SK-N-SH (cell line): Measurements from ENCODE around the gene CXorf65. TPM values are rescaled to one million over a fixed set of nuclear protein-coding genes. Genes with fewer than 3 reads are reported as not detected.

Source experiments
- CTCF ChIA-PET: fragments of 300-600, 350-600 bp; formaldehyde crosslinking; extraction: SDS; loops from one replicate; lab custom pipeline; 2021; lab: Yijun Ruan, JAX
- POLR2A ChIA-PET: fragments of 350-600 bp; sonication (Branson Sonifier 250); formaldehyde crosslinking; extraction: SDS; loops from one replicate; lab custom pipeline; 2020; ENCODE audit warnings: antibody characterized with exemption, inconsistent platforms; lab: Yijun Ruan, JAX
- DNase-seq: peaks from one replicate; pipeline ENCODE4 v3.0.0; 2012
- H2AFZ ChIP-seq: fragments of 200-600 bp; sonication (generic); 2 replicates; pipeline ENCODE4 v1.8.1; 2016; ENCODE audit warnings: antibody characterized with exemption, mild to moderate bottlenecking, low read depth
- H3F3A ChIP-seq: fragments of 200-600 bp; sonication (generic); replicated peaks from 2 replicates; pipeline ENCODE3; 2016; ENCODE audit warnings: antibody characterized with exemption, mild to moderate bottlenecking; ENCODE audit not compliant: insufficient read depth
- H3K27ac ChIP-seq, 2 experiments: fragments of 200-500 bp in 1 of 2; fragments of 200-600 bp in 1 of 2; sonication (Bioruptor generic) in 1 of 2; sonication (generic), shearing (Covaris generic) in 1 of 2; 2 replicates each; pipeline versions ENCODE4 v1.5.1 to v1.6.1; 2014 to 2016; ENCODE audit warnings: low read depth in 2 of 2, inconsistent platforms in 1 of 2, low read length in 1 of 2, mild to moderate bottlenecking in 1 of 2, mixed read lengths in 1 of 2
- H3K27me3 ChIP-seq: fragments of 200-600 bp; sonication (generic), shearing (Covaris generic); 2 replicates; pipeline ENCODE4 v1.6.1; 2016; ENCODE audit warnings: mixed run types; ENCODE audit not compliant: insufficient read depth
- H3K36me3 ChIP-seq, 2 experiments: fragments of 200-500 bp in 1 of 2; fragments of 200-600 bp in 1 of 2; sonication (Bioruptor generic) in 1 of 2; sonication (generic) in 1 of 2; replicated peaks in 1 of 2; 2 replicates each; pipeline versions ENCODE3 to v1.5.1; 2014 to 2016; ENCODE audit warnings: low read length in 1 of 2, mild to moderate bottlenecking in 1 of 2; ENCODE audit not compliant: insufficient read depth in 2 of 2, control insufficient read depth in 1 of 2
- H3K4me1 ChIP-seq, 2 experiments: fragments of 200-500 bp in 1 of 2; fragments of 200-600 bp in 1 of 2; sonication (Bioruptor generic) in 1 of 2; sonication (generic), shearing (Covaris generic) in 1 of 2; 2 replicates each; pipeline versions ENCODE4 v1.5.1 to v1.6.1; 2014 to 2016; ENCODE audit warnings: low read depth in 1 of 2, low read length in 1 of 2, mixed run types in 1 of 2; ENCODE audit not compliant: insufficient read depth in 2 of 2, control insufficient read depth in 1 of 2
- H3K4me2 ChIP-seq: fragments of 200-600 bp; sonication (generic), shearing (Covaris generic); 2 replicates; pipeline ENCODE4 v1.6.1; 2017; ENCODE audit warnings: mixed run types
- H3K4me3 ChIP-seq, 2 experiments: fragments of 200-500 bp in 1 of 2; fragments of 200-600 bp in 1 of 2; sonication (Bioruptor generic) in 1 of 2; sonication (generic), shearing (Covaris generic) in 1 of 2; 2 replicates each; pipeline versions ENCODE4 v1.5.1 to v1.8.1; 2014 to 2016; ENCODE audit warnings: low read depth in 2 of 2, inconsistent platforms in 1 of 2, low read length in 1 of 2, mild to moderate bottlenecking in 1 of 2, mixed read lengths in 1 of 2, moderate library complexity in 1 of 2
- H3K79me2 ChIP-seq: fragments of 200-600 bp; sonication (generic); 2 replicates; pipeline ENCODE4 v1.8.1; 2017; ENCODE audit warnings: mild to moderate bottlenecking; ENCODE audit not compliant: insufficient read depth
- H3K9ac ChIP-seq: fragments of 200-600 bp; sonication (generic); 2 replicates; pipeline ENCODE4 v1.6.1; 2017; ENCODE audit warnings: mixed run types
- H3K9me2 ChIP-seq: fragments of 200-600 bp; sonication (generic); 2 replicates; pipeline ENCODE4 v1.6.1; 2017; ENCODE audit warnings: mixed run types
- H3K9me3 ChIP-seq: fragments of 200-600 bp; sonication (generic); 2 replicates; pipeline ENCODE4 v1.6.1; 2017; ENCODE audit warnings: mixed run types, mild to moderate bottlenecking, moderate library complexity
- H4K20me1 ChIP-seq: fragments of 200-600 bp; sonication (generic); 2 replicates; pipeline ENCODE4 v1.6.1; 2017; ENCODE audit warnings: mild to moderate bottlenecking, mixed run types; ENCODE audit not compliant: insufficient read depth
- EP300 ChIP-seq, 2 experiments: IDR thresholded peaks; 2 replicates each; pipeline versions ENCODE4 v1.4.0 to v1.6.1; 2012; ENCODE audit warnings: borderline replicate concordance in 1 of 2, low read depth in 1 of 2, low read length in 1 of 2
- GABPA ChIP-seq: IDR thresholded peaks from 2 replicates; pipeline ENCODE4 v1.4.0; 2012; ENCODE audit warnings: low read depth, mild to moderate bottlenecking
- NFIC ChIP-seq: IDR thresholded peaks from 2 replicates; pipeline ENCODE4 v1.4.0; 2012; ENCODE audit warnings: borderline replicate concordance
- NRF1 ChIP-seq: IDR thresholded peaks from 2 replicates; pipeline ENCODE4 v1.6.1; 2012; ENCODE audit warnings: low read depth, mild to moderate bottlenecking, low read length
- RFX5 ChIP-seq: IDR thresholded peaks from 2 replicates; pipeline ENCODE4 v1.6.1; 2012; ENCODE audit warnings: mild to moderate bottlenecking, improper control_type of control experiment, low read length
- RXRA ChIP-seq: IDR thresholded peaks from 2 replicates; pipeline ENCODE4 v1.4.0; 2012; ENCODE audit warnings: low read depth, mild to moderate bottlenecking, borderline replicate concordance
- TAF1 ChIP-seq: IDR thresholded peaks from 2 replicates; pipeline ENCODE4 v1.6.1; 2012; ENCODE audit warnings: low read depth, mild to moderate bottlenecking, low read length, moderate library complexity, borderline replicate concordance
- TCF12 ChIP-seq: IDR thresholded peaks from 2 replicates; pipeline ENCODE4 v1.4.0; 2012
- WGBS: methylation state at CpG from one replicate; pipeline ENCODE4 v1.1.6; 2017; ENCODE audit warnings: low lambda C conversion rate; 5-methylcytosine and 5-hydroxymethylcytosine counted together
- polyA plus RNA-seq, 3 experiments: library from polyadenylated mRNA; depleted of rRNA; stranded (reverse); fragments of >200 nt; gene quantifications; 2 replicates each; pipeline ENCODE4 v1.2.3, GENCODE V29; 2012
- TF ChIP-seq, protein P1 (sequence below): IDR thresholded peaks from 2 replicates; pipeline ENCODE4 v1.6.1; 2012; ENCODE audit warnings: mild to moderate bottlenecking, low read depth, low read length, moderate library complexity
- TF ChIP-seq, protein P2 (sequence below): fragments of 150-350 bp; IDR thresholded peaks from 2 replicates; pipeline ENCODE4 v1.6.1; 2016; ENCODE audit warnings: mild to moderate bottlenecking, low read depth, low read length
- TF ChIP-seq, protein P3 (sequence below): IDR thresholded peaks from 2 replicates; pipeline ENCODE4 v1.4.0; 2012; ENCODE audit warnings: low read depth
- TF ChIP-seq, protein P4 (sequence below): fragments of 150-350 bp; IDR thresholded peaks from 2 replicates; pipeline ENCODE4 v1.6.1; 2017; ENCODE audit warnings: antibody characterized with exemption, low read length, low read depth, borderline replicate concordance
- TF ChIP-seq, protein P5 (sequence below): fragments of 200-600 bp; sonication (generic); IDR thresholded peaks from 2 replicates; pipeline ENCODE4 v1.6.1; 2017; ENCODE audit warnings: antibody characterized with exemption, mild to moderate bottlenecking, moderate library complexity

CXorf65 gene
- polyA plus RNA-seq, 1 of the 3 experiments (the other 2 are of a cell fraction): not detected

DNA sequence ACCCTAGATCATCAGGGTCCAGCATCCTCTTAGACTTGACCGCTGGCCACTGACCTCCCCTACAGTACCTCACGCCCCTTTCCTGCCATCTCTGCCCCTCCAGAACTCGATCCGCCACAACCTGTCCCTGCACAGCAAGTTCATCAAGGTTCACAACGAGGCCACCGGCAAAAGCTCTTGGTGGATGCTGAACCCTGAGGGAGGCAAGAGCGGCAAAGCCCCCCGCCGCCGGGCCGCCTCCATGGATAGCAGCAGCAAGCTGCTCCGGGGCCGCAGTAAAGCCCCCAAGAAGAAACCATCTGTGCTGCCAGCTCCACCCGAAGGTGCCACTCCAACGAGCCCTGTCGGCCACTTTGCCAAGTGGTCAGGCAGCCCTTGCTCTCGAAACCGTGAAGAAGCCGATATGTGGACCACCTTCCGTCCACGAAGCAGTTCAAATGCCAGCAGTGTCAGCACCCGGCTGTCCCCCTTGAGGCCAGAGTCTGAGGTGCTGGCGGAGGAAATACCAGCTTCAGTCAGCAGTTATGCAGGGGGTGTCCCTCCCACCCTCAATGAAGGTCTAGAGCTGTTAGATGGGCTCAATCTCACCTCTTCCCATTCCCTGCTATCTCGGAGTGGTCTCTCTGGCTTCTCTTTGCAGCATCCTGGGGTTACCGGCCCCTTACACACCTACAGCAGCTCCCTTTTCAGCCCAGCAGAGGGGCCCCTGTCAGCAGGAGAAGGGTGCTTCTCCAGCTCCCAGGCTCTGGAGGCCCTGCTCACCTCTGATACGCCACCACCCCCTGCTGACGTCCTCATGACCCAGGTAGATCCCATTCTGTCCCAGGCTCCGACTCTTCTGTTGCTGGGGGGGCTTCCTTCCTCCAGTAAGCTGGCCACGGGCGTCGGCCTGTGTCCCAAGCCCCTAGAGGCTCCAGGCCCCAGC lies 5.7 kb downstream of the CXorf65 start:
- CTCF ChIA-PET: interaction anchor here (1.2 to 3.7 kb wide), 6 partner anchors 9 to 79 kb away, joined by 3 to 30 read pairs (median 4); partner anchors contain the start of gene IL2RG

DNA sequence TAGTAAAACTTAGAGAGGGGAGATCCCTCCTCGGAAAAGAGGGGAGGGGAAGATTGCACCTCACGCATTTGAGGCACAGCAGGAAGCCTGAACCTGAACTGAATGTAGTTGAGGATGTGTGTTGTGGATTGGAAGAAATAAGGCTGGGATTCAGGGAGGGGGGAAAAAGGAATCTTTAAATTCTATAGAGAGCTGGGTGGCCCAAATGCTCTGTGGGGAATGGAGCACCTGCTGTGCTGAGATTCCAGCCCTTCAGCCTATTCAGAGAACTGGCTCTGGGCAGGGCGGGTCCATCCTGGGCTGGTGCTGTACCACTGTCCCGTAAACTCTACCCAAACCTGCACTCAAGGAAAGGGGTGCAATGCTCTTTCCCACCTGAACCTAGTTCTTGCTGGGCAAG lies 6.8 kb downstream of the CXorf65 start:
- peaks cover 0 to 45% of the 10 kb centered on the region in 2 experiments; a peak in 1 of 4 replicates for H3K4me1 ChIP-seq
- H3K4me3 ChIP-seq: no peak overlapping the region
- ChIA-PET CTCF (interaction anchor here (1.2 to 3.7 kb wide), 3 partner anchors 28 to 79 kb away, joined by 3 to 30 read pairs (median 5); no protein-coding TSS in a partner anchor), POLR2A (no interaction called here)
- no peaks in the 10 kb centered on the region for H4K20me1 ChIP-seq
- DNase-seq: no peak
- H3K9me2 ChIP-seq: no peaks in the 10 kb centered on the region
- H3K9me3 ChIP-seq: no peaks in the 10 kb centered on the region
- no peak overlapping the region for H3K27ac ChIP-seq
- no peak overlapping the region for H3K9ac ChIP-seq
- H3F3A ChIP-seq: no peaks in the 10 kb centered on the region
- H3K4me2 ChIP-seq: no peak overlapping the region
- TF ChIP-seq TAF1 (no peak), GABPA (no peak), RXRA (no peak), NFIC (no peak), TCF12 (no peak)
- TF ChIP-seq, protein P1, sequence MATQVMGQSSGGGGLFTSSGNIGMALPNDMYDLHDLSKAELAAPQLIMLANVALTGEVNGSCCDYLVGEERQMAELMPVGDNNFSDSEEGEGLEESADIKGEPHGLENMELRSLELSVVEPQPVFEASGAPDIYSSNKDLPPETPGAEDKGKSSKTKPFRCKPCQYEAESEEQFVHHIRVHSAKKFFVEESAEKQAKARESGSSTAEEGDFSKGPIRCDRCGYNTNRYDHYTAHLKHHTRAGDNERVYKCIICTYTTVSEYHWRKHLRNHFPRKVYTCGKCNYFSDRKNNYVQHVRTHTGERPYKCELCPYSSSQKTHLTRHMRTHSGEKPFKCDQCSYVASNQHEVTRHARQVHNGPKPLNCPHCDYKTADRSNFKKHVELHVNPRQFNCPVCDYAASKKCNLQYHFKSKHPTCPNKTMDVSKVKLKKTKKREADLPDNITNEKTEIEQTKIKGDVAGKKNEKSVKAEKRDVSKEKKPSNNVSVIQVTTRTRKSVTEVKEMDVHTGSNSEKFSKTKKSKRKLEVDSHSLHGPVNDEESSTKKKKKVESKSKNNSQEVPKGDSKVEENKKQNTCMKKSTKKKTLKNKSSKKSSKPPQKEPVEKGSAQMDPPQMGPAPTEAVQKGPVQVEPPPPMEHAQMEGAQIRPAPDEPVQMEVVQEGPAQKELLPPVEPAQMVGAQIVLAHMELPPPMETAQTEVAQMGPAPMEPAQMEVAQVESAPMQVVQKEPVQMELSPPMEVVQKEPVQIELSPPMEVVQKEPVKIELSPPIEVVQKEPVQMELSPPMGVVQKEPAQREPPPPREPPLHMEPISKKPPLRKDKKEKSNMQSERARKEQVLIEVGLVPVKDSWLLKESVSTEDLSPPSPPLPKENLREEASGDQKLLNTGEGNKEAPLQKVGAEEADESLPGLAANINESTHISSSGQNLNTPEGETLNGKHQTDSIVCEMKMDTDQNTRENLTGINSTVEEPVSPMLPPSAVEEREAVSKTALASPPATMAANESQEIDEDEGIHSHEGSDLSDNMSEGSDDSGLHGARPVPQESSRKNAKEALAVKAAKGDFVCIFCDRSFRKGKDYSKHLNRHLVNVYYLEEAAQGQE: no peak
- TF ChIP-seq, protein P2, sequence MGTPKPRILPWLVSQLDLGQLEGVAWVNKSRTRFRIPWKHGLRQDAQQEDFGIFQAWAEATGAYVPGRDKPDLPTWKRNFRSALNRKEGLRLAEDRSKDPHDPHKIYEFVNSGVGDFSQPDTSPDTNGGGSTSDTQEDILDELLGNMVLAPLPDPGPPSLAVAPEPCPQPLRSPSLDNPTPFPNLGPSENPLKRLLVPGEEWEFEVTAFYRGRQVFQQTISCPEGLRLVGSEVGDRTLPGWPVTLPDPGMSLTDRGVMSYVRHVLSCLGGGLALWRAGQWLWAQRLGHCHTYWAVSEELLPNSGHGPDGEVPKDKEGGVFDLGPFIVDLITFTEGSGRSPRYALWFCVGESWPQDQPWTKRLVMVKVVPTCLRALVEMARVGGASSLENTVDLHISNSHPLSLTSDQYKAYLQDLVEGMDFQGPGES: no peak
- TF ChIP-seq, protein P3, sequence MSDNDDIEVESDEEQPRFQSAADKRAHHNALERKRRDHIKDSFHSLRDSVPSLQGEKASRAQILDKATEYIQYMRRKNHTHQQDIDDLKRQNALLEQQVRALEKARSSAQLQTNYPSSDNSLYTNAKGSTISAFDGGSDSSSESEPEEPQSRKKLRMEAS: no peak
- TF ChIP-seq, protein P4, sequence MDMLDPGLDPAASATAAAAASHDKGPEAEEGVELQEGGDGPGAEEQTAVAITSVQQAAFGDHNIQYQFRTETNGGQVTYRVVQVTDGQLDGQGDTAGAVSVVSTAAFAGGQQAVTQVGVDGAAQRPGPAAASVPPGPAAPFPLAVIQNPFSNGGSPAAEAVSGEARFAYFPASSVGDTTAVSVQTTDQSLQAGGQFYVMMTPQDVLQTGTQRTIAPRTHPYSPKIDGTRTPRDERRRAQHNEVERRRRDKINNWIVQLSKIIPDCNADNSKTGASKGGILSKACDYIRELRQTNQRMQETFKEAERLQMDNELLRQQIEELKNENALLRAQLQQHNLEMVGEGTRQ: no peak
- peaks cover 5% of the 10 kb centered on the region; the same call in 1 of the 2 replicates for H3K27me3 ChIP-seq
- WGBS: 35% methylated on average over 2 of the region's 4 CpGs
- H3K79me2 ChIP-seq: no peaks in the 10 kb centered on the region
- no peak overlapping the region for H2AFZ ChIP-seq
- H3K36me3 ChIP-seq: no peaks in the 10 kb centered on the region

More for the DNA sequence above, 5.7 kb downstream of the CXorf65 start:
- H3K27me3 ChIP-seq: peaks cover 5% of the 10 kb centered on the region; the same call in 1 of the 2 replicates
- H3K9ac ChIP-seq: no peak overlapping the region
- H3K9me3 ChIP-seq: no peaks in the 10 kb centered on the region
- no peak overlapping the region for H3K27ac ChIP-seq
- H3K9me2 ChIP-seq: no peaks in the 10 kb centered on the region
- POLR2A ChIA-PET: interaction anchor here (2.7 kb wide), 1 partner anchor 17 kb away, joined by 8 read pairs; the partner anchor contains the start of gene MED12
- no peaks in the 10 kb centered on the region for H4K20me1 ChIP-seq
- WGBS: 33% methylated on average over 15 of the region's 31 CpGs
- DNase-seq: no peak
- no peak overlapping the region for H2AFZ ChIP-seq
- H3K4me1 ChIP-seq: peaks cover 0 to 40% of the 10 kb centered on the region in 2 experiments; a peak in 1 of 4 replicates
- no peaks in the 10 kb centered on the region for H3K79me2 ChIP-seq
- H3K4me2 ChIP-seq: no peak overlapping the region
- no peaks in the 10 kb centered on the region for H3K36me3 ChIP-seq
- no peak for TF ChIP-seq RFX5
- no peak for TF ChIP-seq EP300 (IDR thresholded peaks at IDR 0.05; ENCODE audit: borderline replicate concordance in 1 of 2, low read depth in 1 of 2, low read length in 1 of 2)
- TF ChIP-seq, protein P5, sequence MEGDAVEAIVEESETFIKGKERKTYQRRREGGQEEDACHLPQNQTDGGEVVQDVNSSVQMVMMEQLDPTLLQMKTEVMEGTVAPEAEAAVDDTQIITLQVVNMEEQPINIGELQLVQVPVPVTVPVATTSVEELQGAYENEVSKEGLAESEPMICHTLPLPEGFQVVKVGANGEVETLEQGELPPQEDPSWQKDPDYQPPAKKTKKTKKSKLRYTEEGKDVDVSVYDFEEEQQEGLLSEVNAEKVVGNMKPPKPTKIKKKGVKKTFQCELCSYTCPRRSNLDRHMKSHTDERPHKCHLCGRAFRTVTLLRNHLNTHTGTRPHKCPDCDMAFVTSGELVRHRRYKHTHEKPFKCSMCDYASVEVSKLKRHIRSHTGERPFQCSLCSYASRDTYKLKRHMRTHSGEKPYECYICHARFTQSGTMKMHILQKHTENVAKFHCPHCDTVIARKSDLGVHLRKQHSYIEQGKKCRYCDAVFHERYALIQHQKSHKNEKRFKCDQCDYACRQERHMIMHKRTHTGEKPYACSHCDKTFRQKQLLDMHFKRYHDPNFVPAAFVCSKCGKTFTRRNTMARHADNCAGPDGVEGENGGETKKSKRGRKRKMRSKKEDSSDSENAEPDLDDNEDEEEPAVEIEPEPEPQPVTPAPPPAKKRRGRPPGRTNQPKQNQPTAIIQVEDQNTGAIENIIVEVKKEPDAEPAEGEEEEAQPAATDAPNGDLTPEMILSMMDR: peak; percentile 18; the same call in 1 of the 2 replicates
- TF ChIP-seq NRF1: no peak
- H3K4me3 ChIP-seq: no peak overlapping the region
- H3F3A ChIP-seq: no peaks in the 10 kb centered on the region
